DOHH2 (cell line): ENCODE data around the gene SHISAL1.

Source experiments
- H3F3A ChIP-seq: fragments of 200-600 bp; sonication (generic), shearing (Covaris generic); 2 replicates; pipeline ENCODE4 v1.6.0; 2016; ENCODE audit warnings: antibody characterized with exemption, mild to moderate bottlenecking; ENCODE audit not compliant: control insufficient read depth, insufficient read depth
- H3K27ac ChIP-seq: fragments of 200-600 bp; sonication (generic); 2 replicates; pipeline ENCODE4 v1.5.1; 2014; ENCODE audit warnings: low read depth, mild to moderate bottlenecking, low read length, moderate library complexity
- H3K27me3 ChIP-seq: fragments of 200-600 bp; sonication (generic); 2 replicates; pipeline ENCODE4 v1.6.1; 2014; ENCODE audit warnings: mild to moderate bottlenecking, low read length, mixed read lengths; ENCODE audit not compliant: control insufficient read depth
- H3K36me3 ChIP-seq: fragments of 200-600 bp; sonication (generic); 2 replicates; pipeline ENCODE4 v1.6.1; 2014; ENCODE audit warnings: mild to moderate bottlenecking, low read length, moderate library complexity, mixed read lengths; ENCODE audit not compliant: control insufficient read depth
- H3K4me1 ChIP-seq: fragments of 200-600 bp; sonication (generic); 2 replicates; pipeline ENCODE4 v1.6.1; 2014; ENCODE audit warnings: mild to moderate bottlenecking, low read length, mixed read lengths; ENCODE audit not compliant: control insufficient read depth
- H3K4me2 ChIP-seq: fragments of 200-600 bp; sonication (generic); 2 replicates; pipeline ENCODE4 v1.6.0; 2014; ENCODE audit warnings: mild to moderate bottlenecking, low read length, moderate library complexity
- H3K4me3 ChIP-seq: fragments of 200-600 bp; sonication (generic); 2 replicates; pipeline ENCODE4 v1.5.1; 2014; ENCODE audit warnings: mild to moderate bottlenecking, low read length, mixed read lengths
- H3K79me2 ChIP-seq: fragments of 200-600 bp; sonication (generic); 2 replicates; pipeline ENCODE4 v1.6.1; 2014; ENCODE audit warnings: mild to moderate bottlenecking, low read length, mixed read lengths; ENCODE audit not compliant: control insufficient read depth
- H3K9me2 ChIP-seq: fragments of 200-600 bp; sonication (generic); replicated peaks from 2 replicates; pipeline ENCODE4 v1.6.1; 2014; ENCODE audit warnings: mild to moderate bottlenecking, low read length, mixed read lengths; ENCODE audit not compliant: control insufficient read depth
- H3K9me3 ChIP-seq: fragments of 200-600 bp; sonication (generic); 2 replicates; pipeline ENCODE4 v1.6.1; 2014; ENCODE audit warnings: antibody characterized with exemption, low read length, mixed read lengths; ENCODE audit not compliant: control insufficient read depth, insufficient read depth
- H4K20me1 ChIP-seq: fragments of 200-600 bp; sonication (generic); 2 replicates; pipeline ENCODE4 v1.6.0; 2014; ENCODE audit warnings: low read depth, mild to moderate bottlenecking, antibody characterized with exemption, low read length, moderate library complexity; ENCODE audit not compliant: control insufficient read depth, insufficient read depth
- EZH2phosphoT487 ChIP-seq: fragments of 200-600 bp; sonication (generic); IDR thresholded peaks from 2 replicates; pipeline ENCODE4 v1.6.1; 2017; ENCODE audit warnings: borderline replicate concordance, mild to moderate bottlenecking, antibody characterized with exemption, low read length, moderate library complexity, mixed read lengths
- TF ChIP-seq, protein P1 (sequence below): fragments of 200-600 bp; sonication (generic); IDR thresholded peaks from one replicate; pipeline ENCODE4 v1.5.1; 2014; ENCODE audit warnings: antibody characterized with exemption, mild to moderate bottlenecking, low read depth, low read length; ENCODE audit not compliant: poor library complexity, severe bottlenecking

SHISAL1 gene

DNA sequence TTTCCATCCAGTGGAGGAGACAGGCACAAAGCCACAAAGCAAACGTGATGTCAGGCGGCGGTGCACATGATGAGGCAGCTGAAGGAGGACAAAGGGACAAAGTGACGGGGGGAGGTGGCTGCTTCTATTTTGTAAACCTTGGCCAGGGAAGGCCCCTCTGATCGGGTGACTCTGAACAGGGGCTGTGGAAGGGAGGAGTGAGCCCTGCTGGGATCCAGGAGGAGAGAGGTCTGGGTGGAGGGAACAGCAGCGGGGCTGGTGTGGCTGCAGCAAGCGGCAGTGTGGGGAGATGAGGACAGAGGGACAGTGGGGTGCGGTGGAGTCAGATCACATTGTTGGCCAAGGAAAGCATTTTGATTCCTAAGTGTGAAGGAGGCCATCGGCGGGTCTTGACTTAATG lies 36.7 kb downstream of the SHISAL1 start:
- Histone ChIP-seq H3K9me2 (no peaks in the 10 kb centered on the region), H3K79me2 (no peaks in the 10 kb centered on the region), H3K9me3 (no peaks in the 10 kb centered on the region), H3K27me3 (peaks cover 3% of the 10 kb centered on the region; the same call in 1 of the 2 replicates), H3K27ac (no peak overlapping the region), H4K20me1 (peaks cover 2% of the 10 kb centered on the region; the same call in 1 of the 2 replicates), H3K4me1 (peaks cover 79% of the 10 kb centered on the region), H3K4me3 (no peak overlapping the region), H3F3A (peaks cover 9% of the 10 kb centered on the region), H3K4me2 (no peak overlapping the region), H3K36me3 (no peaks in the 10 kb centered on the region)
- TF ChIP-seq EZH2phosphoT487, result no peak
- TF ChIP-seq, protein P1, sequence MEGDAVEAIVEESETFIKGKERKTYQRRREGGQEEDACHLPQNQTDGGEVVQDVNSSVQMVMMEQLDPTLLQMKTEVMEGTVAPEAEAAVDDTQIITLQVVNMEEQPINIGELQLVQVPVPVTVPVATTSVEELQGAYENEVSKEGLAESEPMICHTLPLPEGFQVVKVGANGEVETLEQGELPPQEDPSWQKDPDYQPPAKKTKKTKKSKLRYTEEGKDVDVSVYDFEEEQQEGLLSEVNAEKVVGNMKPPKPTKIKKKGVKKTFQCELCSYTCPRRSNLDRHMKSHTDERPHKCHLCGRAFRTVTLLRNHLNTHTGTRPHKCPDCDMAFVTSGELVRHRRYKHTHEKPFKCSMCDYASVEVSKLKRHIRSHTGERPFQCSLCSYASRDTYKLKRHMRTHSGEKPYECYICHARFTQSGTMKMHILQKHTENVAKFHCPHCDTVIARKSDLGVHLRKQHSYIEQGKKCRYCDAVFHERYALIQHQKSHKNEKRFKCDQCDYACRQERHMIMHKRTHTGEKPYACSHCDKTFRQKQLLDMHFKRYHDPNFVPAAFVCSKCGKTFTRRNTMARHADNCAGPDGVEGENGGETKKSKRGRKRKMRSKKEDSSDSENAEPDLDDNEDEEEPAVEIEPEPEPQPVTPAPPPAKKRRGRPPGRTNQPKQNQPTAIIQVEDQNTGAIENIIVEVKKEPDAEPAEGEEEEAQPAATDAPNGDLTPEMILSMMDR, result no peak

DNA sequence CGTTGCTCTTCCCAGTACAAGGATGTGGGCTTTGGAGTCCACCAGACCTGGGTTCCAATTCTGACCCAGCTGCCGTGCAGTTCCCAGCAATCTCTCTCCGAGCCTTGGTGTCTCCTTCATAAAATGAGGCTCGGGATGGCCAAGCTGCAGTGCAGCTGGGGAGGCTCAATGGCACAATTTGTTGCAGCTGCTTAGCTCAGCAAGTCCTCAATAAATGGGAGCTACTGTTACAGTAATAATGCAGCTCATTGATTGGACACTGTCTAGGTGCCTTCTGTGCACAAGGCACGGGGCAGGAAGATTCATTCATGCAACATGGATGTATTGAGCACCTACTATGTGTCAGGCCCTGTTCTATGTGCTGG lies 37.1 kb downstream of the SHISAL1 start:
- Histone ChIP-seq H3F3A (peaks cover 9% of the 10 kb centered on the region), H3K27ac (no peak overlapping the region), H3K79me2 (no peaks in the 10 kb centered on the region), H3K9me2 (no peaks in the 10 kb centered on the region), H3K9me3 (no peaks in the 10 kb centered on the region), H4K20me1 (peaks cover 2% of the 10 kb centered on the region; the same call in 1 of the 2 replicates), H3K4me3 (no peak overlapping the region), H3K36me3 (no peaks in the 10 kb centered on the region), H3K4me1 (peaks cover 84% of the 10 kb centered on the region), H3K27me3 (peaks cover 3% of the 10 kb centered on the region; the same call in 1 of the 2 replicates), H3K4me2 (no peak overlapping the region)
- no peak for TF ChIP-seq EZH2phosphoT487
- TF ChIP-seq, protein P1, result no peak

DNA sequence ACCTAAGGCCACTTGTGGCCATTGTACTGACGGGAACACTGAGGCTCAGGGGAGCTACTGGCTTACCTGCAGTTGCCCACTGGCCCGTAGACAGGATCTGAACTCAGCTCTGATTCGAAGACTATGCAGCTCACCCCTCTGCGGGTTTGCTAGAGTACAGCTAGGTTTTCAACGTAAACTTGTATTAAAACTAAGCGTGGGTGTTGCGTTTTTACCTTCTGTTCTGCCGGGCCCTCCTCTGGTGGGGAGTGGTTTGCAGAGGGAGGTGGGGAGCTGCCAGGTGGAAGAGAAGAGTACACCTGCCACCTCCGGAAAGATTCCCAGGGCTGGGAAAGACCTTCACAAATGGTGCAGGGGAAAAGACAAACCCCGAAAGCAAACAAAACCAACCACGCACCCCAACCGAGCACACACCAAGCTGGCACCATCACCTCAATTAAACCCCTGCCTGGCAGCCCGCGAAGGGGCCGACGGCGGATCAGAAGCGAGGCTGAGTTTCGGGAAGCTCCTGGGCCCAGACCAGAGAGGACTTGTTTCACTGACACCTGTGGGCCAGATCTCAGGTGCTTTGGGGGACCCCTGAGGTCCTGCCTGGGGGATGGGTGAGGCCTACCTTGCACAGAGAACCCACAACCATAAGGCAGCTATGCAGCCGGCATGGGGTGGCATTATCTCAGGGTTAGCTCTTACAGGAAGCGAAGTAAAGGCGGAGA lies 37.7 kb downstream of the SHISAL1 start:
- Histone ChIP-seq H3K27ac (no peak overlapping the region), H3K4me1 (peaks cover 89% of the 10 kb centered on the region), H3F3A (peaks cover 9% of the 10 kb centered on the region), H3K9me3 (no peaks in the 10 kb centered on the region), H3K27me3 (no peaks in the 10 kb centered on the region; the same call in 1 of the 2 replicates), H3K36me3 (no peaks in the 10 kb centered on the region), H3K4me3 (no peak overlapping the region), H3K79me2 (no peaks in the 10 kb centered on the region), H3K4me2 (no peak overlapping the region), H3K9me2 (no peaks in the 10 kb centered on the region), H4K20me1 (peaks cover 2% of the 10 kb centered on the region; the same call in 1 of the 2 replicates)
- TF ChIP-seq EZH2phosphoT487, result no peak

DNA sequence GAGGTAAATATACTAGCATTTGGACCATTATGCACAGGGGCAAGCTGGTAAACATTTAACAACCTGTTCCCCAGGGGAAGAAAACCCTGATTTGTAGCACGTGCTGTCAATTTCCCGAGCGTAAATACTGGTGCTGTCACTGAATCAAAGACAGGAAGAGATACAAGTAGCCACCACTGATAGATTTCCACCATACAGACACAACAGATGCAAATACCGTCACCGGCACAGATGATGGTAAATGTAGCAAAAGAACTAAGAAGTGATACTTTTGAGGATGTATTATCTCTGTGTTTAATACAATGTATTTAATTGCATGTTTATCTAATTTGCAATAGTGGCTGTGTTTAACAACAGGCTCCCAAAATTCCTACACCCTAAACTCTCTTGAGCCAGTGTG lies 39.6 kb downstream of the SHISAL1 start:
- no peaks in the 10 kb centered on the region for H3K36me3 ChIP-seq
- peaks cover 2% of the 10 kb centered on the region; the same call in 1 of the 2 replicates for H4K20me1 ChIP-seq
- H3F3A ChIP-seq, result peaks cover 9% of the 10 kb centered on the region
- H3K27me3 ChIP-seq, result no peaks in the 10 kb centered on the region
- no peaks in the 10 kb centered on the region for H3K9me2 ChIP-seq
- peak overlapping the region; percentile 34 for H3K4me3 ChIP-seq
- peak overlapping the region; percentile 76 for H3K27ac ChIP-seq
- peak overlapping the region; percentile 49 for H3K4me2 ChIP-seq
- H3K4me1 ChIP-seq, result peaks cover 88% of the 10 kb centered on the region
- TF ChIP-seq EZH2phosphoT487, result no peak
- TF ChIP-seq, protein P1, result no peak
- H3K9me3 ChIP-seq, result no peaks in the 10 kb centered on the region
- no peaks in the 10 kb centered on the region for H3K79me2 ChIP-seq
